ENCODE data around the gene TMEM184B.

GRCh38 chr22:38221407-38221806 lies 51.4 kb downstream of the TMEM184B start:
- TF ChIP-seq CTCF (IDR thresholded peaks at IDR 0.05 in 2 of 3, conservative IDR thresholded peaks at IDR 0.05 in 1 of 3; ENCODE audit: control insufficient read depth in 2 of 3, extremely low read depth in 1 of 3, insufficient read depth in 1 of 3, low read depth in 3 of 3, low read length in 3 of 3) (no peak), REST (IDR thresholded peaks at IDR 0.05; ENCODE audit: low read depth, low read length) (no peak), NR2C2 (IDR thresholded peaks at IDR 0.05; ENCODE audit: borderline replicate concordance, control insufficient read depth, insufficient read length, low read depth) (no peak), CBX3 (IDR thresholded peaks at IDR 0.05; ENCODE audit: borderline replicate concordance, low read depth) (no peak), ELK1 (IDR thresholded peaks at IDR 0.05; ENCODE audit: low read depth, low read length) (no peak), RAD21 (IDR thresholded peaks at IDR 0.05; ENCODE audit: insufficient read depth, low read depth, low read length) (no peak), CHD4 (IDR thresholded peaks at IDR 0.05) (no peak), PAX5 (IDR thresholded peaks at IDR 0.05; ENCODE audit: borderline replicate concordance, low read depth, low read length) (no peak)

Measured in GM12878 (cell line).